Fibroblast of skin of left quadriceps (primary cell): ENCODE measurements around the gene TRPV4.

ENCODE experiments used
- DNase-seq, 2 experiments: peaks; one replicate each; pipeline ENCODE4 v3.0.0-alpha.2; 2013; ENCODE audit warnings: low read depth in 2 of 2

TRPV4 gene

GRCh38 chr12:109828754-109829511 lies 4.3 kb downstream of the TRPV4 start:
- no peak for DNase-seq

DNA sequence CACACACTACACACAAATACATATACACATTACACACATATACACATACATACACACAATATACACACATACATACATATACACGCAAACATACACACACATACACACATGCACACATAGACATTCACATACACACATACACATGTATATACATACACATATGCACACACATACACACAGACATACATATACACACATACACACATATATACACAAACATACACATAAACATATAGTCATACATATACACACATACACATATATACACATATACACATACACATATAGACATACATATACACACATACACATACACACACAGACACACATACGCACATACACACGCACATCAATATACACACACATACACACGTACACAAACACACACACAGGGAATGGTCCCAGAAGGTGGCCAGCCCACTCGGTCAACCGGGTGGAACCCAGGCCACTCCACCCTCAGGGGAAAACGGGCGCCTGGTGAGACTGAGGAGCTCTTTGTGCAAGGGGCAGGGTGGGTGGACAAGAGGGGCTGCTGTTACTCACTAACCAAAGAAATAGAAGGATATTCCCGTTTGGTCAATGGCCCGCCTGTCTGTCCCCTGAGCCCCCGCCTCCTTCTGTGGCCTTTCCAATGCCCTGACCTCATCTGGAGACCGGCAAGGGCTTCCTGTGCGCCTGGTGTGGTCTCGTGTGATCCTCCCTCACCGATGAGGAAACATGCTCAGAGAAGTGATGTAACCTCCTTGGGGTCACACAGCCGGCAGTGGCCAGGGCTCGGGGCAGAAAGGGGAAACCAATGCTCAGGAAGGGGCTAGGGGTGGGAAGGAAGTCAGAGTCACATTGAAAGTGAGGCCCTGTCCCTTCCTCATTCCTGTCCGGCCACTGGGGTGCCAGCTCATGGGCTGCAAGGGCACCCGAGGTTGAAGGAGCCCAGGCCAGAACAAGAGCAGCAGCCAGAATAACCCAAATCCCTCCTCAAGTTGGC lies 5.3 kb downstream of the TRPV4 start:
- DNase-seq, result no peak

DNA sequence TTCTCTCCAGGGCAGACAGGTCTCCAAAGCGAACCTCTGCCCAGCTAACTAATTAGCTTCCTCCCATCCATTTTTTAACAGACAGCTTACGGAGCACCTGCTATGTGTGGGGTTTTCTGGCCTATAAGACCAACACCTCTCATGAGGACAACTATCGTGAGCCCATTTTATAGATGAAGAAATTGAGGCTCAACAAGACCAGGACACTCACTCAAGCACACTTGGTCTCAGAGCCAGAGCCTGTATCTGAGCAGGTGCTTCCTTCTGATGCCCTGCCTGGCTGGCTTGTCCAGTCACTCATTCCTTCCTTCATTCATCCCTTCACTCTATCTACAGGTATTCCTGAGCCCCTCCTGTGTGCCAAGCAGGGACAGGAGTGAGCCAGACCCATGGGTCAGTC lies 6.1 kb downstream of the TRPV4 start:
- no peak for DNase-seq

- no peak for DNase-seq
Measured at GRCh38 chr12:109824731-109825130, 8.5 kb downstream of the TRPV4 start.

DNA sequence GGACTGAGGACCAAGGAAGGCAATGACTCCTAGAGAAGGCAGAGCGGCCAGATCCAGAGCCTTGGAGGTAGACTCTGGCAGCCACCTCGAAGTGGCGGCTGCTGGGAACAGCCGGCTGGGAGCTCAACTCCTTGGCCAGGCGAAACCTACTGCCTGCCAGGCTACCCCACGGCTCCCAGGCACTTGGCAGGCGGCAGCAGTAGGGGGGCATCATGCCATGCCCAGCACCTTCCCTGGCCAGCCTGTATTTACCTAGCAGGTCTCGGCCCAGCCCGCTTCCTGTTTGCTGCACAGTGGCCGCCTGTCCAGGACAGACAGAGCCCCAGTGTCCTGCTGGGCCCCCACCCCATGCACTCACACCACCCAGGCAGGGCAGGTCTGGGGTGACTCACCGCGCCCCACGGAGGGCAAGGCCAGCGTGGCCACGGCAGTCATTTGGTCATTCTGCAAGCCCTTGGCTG lies 10.2 kb downstream of the TRPV4 start:
- DNase-seq, result no peak

GRCh38 chr12:109822416-109822815 lies 10.8 kb downstream of the TRPV4 start:
- DNase-seq, result no peak

- no peak for DNase-seq
Measured at GRCh38 chr12:109821968-109822367, 11.2 kb downstream of the TRPV4 start.

DNA sequence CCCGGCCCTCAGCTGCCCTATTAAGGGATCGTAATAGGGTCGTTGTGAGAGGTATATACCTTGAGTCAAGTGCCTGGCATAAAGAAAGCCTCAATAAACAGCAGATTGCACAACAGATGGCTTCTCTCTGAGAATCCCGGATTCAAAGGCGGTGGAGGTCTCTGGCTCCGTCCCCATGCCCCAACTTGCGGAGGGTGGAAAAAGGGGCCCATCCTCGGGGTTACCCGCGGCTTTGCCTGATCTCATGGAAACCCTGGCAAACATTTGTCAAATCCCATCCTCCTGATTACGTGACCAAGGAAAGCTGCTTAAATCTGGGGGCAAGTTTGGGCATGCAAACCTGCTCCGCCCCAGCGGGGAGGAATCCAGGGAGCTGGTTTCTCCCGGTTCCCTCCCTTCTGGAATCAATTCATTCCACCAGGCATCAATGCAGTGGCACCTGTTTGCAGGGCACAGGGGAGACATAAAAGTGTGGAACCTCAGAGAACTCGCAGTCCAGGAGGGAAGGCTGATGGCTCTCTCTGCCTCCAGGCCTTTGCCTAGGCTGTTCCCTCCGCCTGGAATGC lies 12.3 kb downstream of the TRPV4 start:
- DNase-seq, result no peak

DNA sequence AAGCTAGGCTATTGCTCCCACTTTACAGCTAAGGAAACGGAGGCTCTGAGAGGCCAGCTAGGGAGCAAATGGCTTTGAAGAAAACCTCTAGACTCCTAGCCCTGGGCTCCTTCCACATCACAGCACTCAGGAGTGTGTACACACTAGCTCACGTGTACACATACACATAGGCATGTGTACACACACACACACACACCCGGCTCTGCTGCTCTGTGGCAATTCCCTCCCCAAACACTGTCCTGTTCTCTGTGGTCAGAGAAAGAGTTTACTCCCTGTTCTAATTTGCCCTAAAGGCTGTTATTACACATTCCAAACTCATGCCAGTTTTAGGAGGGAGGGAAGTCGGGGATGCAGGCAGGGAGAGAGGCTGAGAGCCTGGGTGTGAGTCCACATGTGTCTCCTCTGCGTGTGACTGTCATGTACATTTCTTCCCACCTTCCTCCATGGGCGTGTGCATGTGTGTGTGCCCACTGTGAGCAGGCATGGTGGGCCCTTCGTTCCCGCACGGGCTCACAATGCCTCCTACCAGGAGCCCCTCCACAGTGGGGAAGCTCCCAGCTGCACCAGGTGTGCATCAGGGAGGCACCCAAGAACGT lies 14.2 kb downstream of the TRPV4 start:
- no peak for DNase-seq

GRCh38 chr12:109818253-109818652 lies 14.9 kb downstream of the TRPV4 start:
- no peak for DNase-seq

DNA sequence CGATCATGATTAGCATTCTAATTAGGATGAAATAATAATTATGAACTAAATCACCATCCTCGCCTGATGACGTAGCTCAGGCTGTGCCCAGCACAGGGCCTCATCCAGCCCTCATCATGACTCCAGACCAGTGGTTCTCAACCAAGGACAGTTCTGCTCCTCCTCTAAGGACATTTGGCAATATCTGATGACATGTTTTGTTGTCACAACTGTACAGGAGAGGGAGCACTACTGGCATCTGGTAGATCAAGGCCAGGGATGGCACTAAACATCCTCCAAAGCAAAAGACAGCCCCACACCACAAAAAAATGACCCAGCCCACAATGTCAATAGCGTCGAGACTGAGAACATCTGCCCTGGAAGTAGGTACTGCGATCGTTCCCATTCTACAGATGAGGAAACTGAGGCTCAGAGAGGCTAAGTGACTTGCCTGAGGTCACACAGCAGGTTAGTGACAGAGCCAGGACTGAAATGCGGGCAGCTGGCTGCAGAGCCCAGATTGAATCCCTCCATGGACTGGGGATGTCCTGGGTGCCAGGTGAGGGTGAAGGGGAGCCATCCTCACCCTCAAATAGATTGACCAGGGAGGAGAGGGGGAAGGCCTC lies 15.5 kb downstream of the TRPV4 start:
- DNase-seq, result no peak

- no peak for DNase-seq
Measured at GRCh38 chr12:109816870-109817269, 16.3 kb downstream of the TRPV4 start.

GRCh38 chr12:109815757-109816617 lies 17.2 kb downstream of the TRPV4 start:
- no peak for DNase-seq

- no peak for DNase-seq
Measured at GRCh38 chr12:109815225-109815624, 18.0 kb downstream of the TRPV4 start.

GRCh38 chr12:109814600-109815150 lies 18.5 kb downstream of the TRPV4 start:
- DNase-seq, result no peak

DNA sequence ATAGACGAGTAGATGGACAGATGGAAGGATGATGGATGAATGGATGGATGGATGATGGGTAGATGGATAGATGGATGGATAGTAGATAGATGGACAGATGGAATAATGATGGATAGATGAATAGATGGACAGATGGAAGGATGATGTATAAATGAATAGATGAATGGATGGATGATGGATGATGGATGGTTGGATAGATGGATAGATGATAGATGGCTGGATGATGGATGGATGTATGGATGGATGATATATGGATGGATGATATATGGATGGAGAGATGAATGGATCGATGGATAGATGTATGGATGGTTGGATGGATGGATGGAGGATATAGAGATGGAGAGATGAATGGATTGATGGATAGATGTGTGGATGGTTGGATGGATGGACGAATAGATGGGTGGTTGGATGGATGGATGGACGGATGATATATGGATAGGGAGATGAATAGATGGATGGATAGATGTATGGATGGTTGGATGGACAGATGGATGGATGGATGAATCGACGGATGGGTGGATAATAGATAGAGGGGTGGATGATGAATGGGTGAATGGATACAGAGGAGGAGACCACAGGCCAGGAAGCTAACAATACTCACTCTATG lies 19.3 kb downstream of the TRPV4 start:
- no peak for DNase-seq

- DNase-seq, result no peak
Measured at GRCh38 chr12:109811624-109811995, 21.6 kb downstream of the TRPV4 start.

- DNase-seq, result no peak
Measured at GRCh38 chr12:109810954-109811623, 22.1 kb downstream of the TRPV4 start.
